ENCODE results near the gene CXorf38.

The CXorf38 gene

GRCh38 chrX:40683245-40683644 is 35.9 kb upstream of the CXorf38 start:
- H3K4me3 ChIP-seq (ENCODE audit: low read depth, low read length), result no peak overlapping the region
- no peak for DNase-seq (ENCODE audit: low read depth)
- TF ChIP-seq CTCF (IDR thresholded peaks at IDR 0.05; ENCODE audit: low read depth, low read length, missing control alignments), result no peak

GRCh38 chrX:40671126-40671525 is 23.8 kb upstream of the CXorf38 start:
- no peak overlapping the region for H3K4me3 ChIP-seq (ENCODE audit: low read depth, low read length)
- DNase-seq (ENCODE audit: low read depth), result no peak
- TF ChIP-seq CTCF (IDR thresholded peaks at IDR 0.05; ENCODE audit: low read depth, low read length, missing control alignments), result no peak

GRCh38 chrX:40663880-40664630 is 16.7 kb upstream of the CXorf38 start:
- TF ChIP-seq CTCF (IDR thresholded peaks at IDR 0.05; ENCODE audit: low read depth, low read length, missing control alignments), result peak; percentile 5
- no peak for DNase-seq (ENCODE audit: low read depth)
- H3K4me3 ChIP-seq (ENCODE audit: low read depth, low read length), result no peak overlapping the region

GRCh38 chrX:40663078-40663740 is 15.8 kb upstream of the CXorf38 start:
- H3K4me3 ChIP-seq (ENCODE audit: low read depth, low read length), result no peak overlapping the region
- no peak for TF ChIP-seq CTCF (IDR thresholded peaks at IDR 0.05; ENCODE audit: low read depth, low read length, missing control alignments)
- DNase-seq (ENCODE audit: low read depth), result no peak

- no peak overlapping the region for H3K4me3 ChIP-seq (ENCODE audit: low read depth, low read length)
- no peak for TF ChIP-seq CTCF (IDR thresholded peaks at IDR 0.05; ENCODE audit: low read depth, low read length, missing control alignments)
- DNase-seq (ENCODE audit: low read depth), result no peak
These were observed 14.1 kb upstream of the CXorf38 start for GRCh38 chrX:40661489-40661888.

GRCh38 chrX:40660381-40660780 is 13.0 kb upstream of the CXorf38 start:
- H3K4me3 ChIP-seq (ENCODE audit: low read depth, low read length), result no peak overlapping the region
- no peak for DNase-seq (ENCODE audit: low read depth)
- no peak for TF ChIP-seq CTCF (IDR thresholded peaks at IDR 0.05; ENCODE audit: low read depth, low read length, missing control alignments)
